IMR-90 (cell line): ENCODE data around the gene SF3B1. TPM values are rescaled to one million over a fixed set of nuclear protein-coding genes. Genes with fewer than 3 reads are reported as not detected.

Experiments used
- ATAC-seq: fragments of 200-7000 bp; cut with Tn5 transposase; 2 replicates; pipeline ENCODE4 v1.9.1; 2020; ENCODE audit warnings: low read depth, mild to moderate bottlenecking, moderate library complexity
- BruUV-seq: library from RNA; stranded (reverse); fragments of 400-500 nt; replicated peaks from 2 replicates; lab custom pipeline; 2021; lab: Mats Ljungman, UMichigan
- CTCF ChIA-PET: fragments of 300-600 bp; formaldehyde crosslinking; extraction: SDS; loops from one replicate; lab custom pipeline; 2021; ENCODE audit warnings: antibody characterized with exemption; lab: Yijun Ruan, JAX
- POLR2A ChIA-PET: fragments of 300-600 bp; sonication (Branson Sonifier 250); formaldehyde crosslinking; loops from one replicate; lab custom pipeline; 2022; ENCODE audit warnings: antibody characterized with exemption; ENCODE audit not compliant: unreplicated experiment; lab: Charles Lee
- DNase-seq: peaks from one replicate; pipeline ENCODE4 v3.0.0; 2013
- H2AFZ ChIP-seq: replicated peaks from 2 replicates; pipeline ENCODE3; 2013; ENCODE audit warnings: low read length, mild to moderate bottlenecking; ENCODE audit not compliant: poor library complexity
- H2AK5ac ChIP-seq: 2 replicates; pipeline ENCODE4 v1.6.1; 2013; ENCODE audit warnings: low read depth, low read length, inconsistent platforms
- H2AK9ac ChIP-seq: replicated peaks from 2 replicates; pipeline ENCODE3; 2013; ENCODE audit warnings: mild to moderate bottlenecking, low read depth, low read length, moderate library complexity; ENCODE audit not compliant: poor library complexity
- H2BK120ac ChIP-seq: 2 replicates; pipeline ENCODE4 v1.6.1; 2013; ENCODE audit warnings: low read depth, low read length, inconsistent platforms
- H2BK15ac ChIP-seq: 3 replicates; pipeline ENCODE4 v1.6.1; 2013; ENCODE audit warnings: low read depth, low read length, inconsistent platforms
- H2BK20ac ChIP-seq: 2 replicates; pipeline ENCODE4 v1.6.1; 2013; ENCODE audit warnings: low read depth, mild to moderate bottlenecking, inconsistent platforms, low read length, moderate library complexity
- H2BK5ac ChIP-seq: 2 replicates; pipeline ENCODE4 v1.6.1; 2013; ENCODE audit warnings: mild to moderate bottlenecking, low read depth, low read length, inconsistent platforms; ENCODE audit not compliant: poor library complexity, severe bottlenecking
- H3K14ac ChIP-seq: replicated peaks from 2 replicates; pipeline ENCODE4 v1.6.1; 2013; ENCODE audit warnings: low read depth, low read length, inconsistent platforms
- H3K18ac ChIP-seq: 2 replicates; pipeline ENCODE4 v1.6.1; 2013; ENCODE audit warnings: low read depth, low read length, control low read depth
- H3K23ac ChIP-seq: 2 replicates; pipeline ENCODE4 v1.6.1; 2013; ENCODE audit warnings: low read depth, low read length, inconsistent platforms
- H3K27ac ChIP-seq: 2 replicates; pipeline ENCODE4 v1.5.1; 2013; ENCODE audit warnings: mild to moderate bottlenecking, control low read depth, low read length; ENCODE audit not compliant: insufficient read depth
- H3K27me3 ChIP-seq: 2 replicates; pipeline ENCODE4 v1.6.1; 2013; ENCODE audit warnings: low read length; ENCODE audit not compliant: control insufficient read depth, insufficient read depth
- H3K36me3 ChIP-seq: 2 replicates; pipeline ENCODE4 v1.6.1; 2013; ENCODE audit warnings: low read length, mixed read lengths; ENCODE audit not compliant: control insufficient read depth, insufficient read depth
- H3K4ac ChIP-seq: 2 replicates; pipeline ENCODE4 v1.6.1; 2013; ENCODE audit warnings: low read depth, low read length, inconsistent platforms
- H3K4me1 ChIP-seq: 2 replicates; pipeline ENCODE4 v1.6.1; 2013; ENCODE audit warnings: low read length, mixed read lengths; ENCODE audit not compliant: control insufficient read depth, insufficient read depth
- H3K4me2 ChIP-seq: 2 replicates; pipeline ENCODE4 v1.6.1; 2013; ENCODE audit warnings: low read depth, mild to moderate bottlenecking, control low read depth, low read length, moderate library complexity
- H3K4me3 ChIP-seq: 2 replicates; pipeline ENCODE4 v1.5.1; 2013; ENCODE audit warnings: low read depth, mild to moderate bottlenecking, control low read depth, low read length, moderate library complexity; ENCODE audit not compliant: insufficient read depth
- H3K56ac ChIP-seq: 2 replicates; pipeline ENCODE4 v1.6.1; 2013; ENCODE audit warnings: low read length, inconsistent platforms; ENCODE audit not compliant: insufficient read depth; ENCODE audit errors: extremely low read depth
- H3K79me1 ChIP-seq, 2 experiments: 2 replicates each; pipeline ENCODE4 v1.6.1; 2013; ENCODE audit warnings: low read length in 2 of 2, inconsistent platforms in 1 of 2, low read depth in 1 of 2
- H3K9ac ChIP-seq: 2 replicates; pipeline ENCODE4 v1.6.1; 2013; ENCODE audit warnings: low read depth, low read length, control low read depth
- H3K9me1 ChIP-seq: 2 replicates; pipeline ENCODE4 v1.6.1; 2013; ENCODE audit warnings: low read length, inconsistent platforms; ENCODE audit not compliant: insufficient read depth
- H3K9me3 ChIP-seq: 2 replicates; pipeline ENCODE4 v1.6.1; 2013; ENCODE audit warnings: low read length; ENCODE audit not compliant: control insufficient read depth, insufficient read depth
- H4K20me1 ChIP-seq: 2 replicates; pipeline ENCODE4 v1.6.1; 2013; ENCODE audit warnings: low read length, inconsistent platforms; ENCODE audit not compliant: insufficient read depth
- H4K5ac ChIP-seq: 2 replicates; pipeline ENCODE4 v1.6.1; 2013; ENCODE audit warnings: mild to moderate bottlenecking, low read depth, low read length, control low read depth
- H4K8ac ChIP-seq, 2 experiments: 2 replicates each; pipeline ENCODE4 v1.6.1; 2013; ENCODE audit warnings: low read depth in 2 of 2, low read length in 2 of 2, control low read depth in 1 of 2, inconsistent platforms in 1 of 2
- H4K91ac ChIP-seq: 2 replicates; pipeline ENCODE4 v1.6.1; 2013; ENCODE audit warnings: low read depth, low read length, inconsistent platforms; ENCODE audit not compliant: insufficient read depth
- BHLHE40 ChIP-seq: fragments of 150-350 bp; IDR thresholded peaks from 2 replicates; pipeline ENCODE4 v1.6.1; 2016; ENCODE audit warnings: mild to moderate bottlenecking, low read depth, low read length
- CHD1 ChIP-seq: IDR thresholded peaks from 2 replicates; pipeline ENCODE4 v1.6.1; 2012; ENCODE audit warnings: low read depth, low read length, improper control_type of control experiment
- MAFK ChIP-seq: IDR thresholded peaks from 2 replicates; pipeline ENCODE4 v1.6.1; 2012; ENCODE audit warnings: low read depth, low read length, improper control_type of control experiment
- MAZ ChIP-seq: IDR thresholded peaks from 2 replicates; pipeline ENCODE4 v1.6.1; 2012; ENCODE audit warnings: low read depth, mild to moderate bottlenecking, low read length, improper control_type of control experiment, moderate library complexity, borderline replicate concordance
- MXI1 ChIP-seq: IDR thresholded peaks from 2 replicates; pipeline ENCODE4 v1.6.1; 2012; ENCODE audit warnings: low read depth, mild to moderate bottlenecking, low read length, moderate library complexity, borderline replicate concordance
- NFE2L2 ChIP-seq: fragments of 150-350 bp; IDR thresholded peaks from 2 replicates; pipeline ENCODE4 v1.6.1; 2016; ENCODE audit warnings: low read depth, mild to moderate bottlenecking, low read length
- POLR2A ChIP-seq: IDR thresholded peaks from 2 replicates; pipeline ENCODE4 v1.6.1; 2012; ENCODE audit warnings: mild to moderate bottlenecking, low read depth, low read length
- RAD21 ChIP-seq: IDR thresholded peaks from 2 replicates; pipeline ENCODE4 v1.6.1; 2012; ENCODE audit warnings: low read length, improper control_type of control experiment
- RCOR1 ChIP-seq: IDR thresholded peaks from 2 replicates; pipeline ENCODE4 v1.6.1; 2012; ENCODE audit warnings: mild to moderate bottlenecking, low read length, improper control_type of control experiment; ENCODE audit not compliant: insufficient replicate concordance
- SMC3 ChIP-seq: fragments of 150-350 bp; IDR thresholded peaks from 2 replicates; pipeline ENCODE4 v1.6.1; 2016; ENCODE audit warnings: low read depth, mild to moderate bottlenecking, antibody characterized with exemption, low read length, moderate library complexity
- WGBS, 2 experiments: methylation state at CpG; one replicate each; pipeline versions ENCODE4 v1.1.5 to v1.1.7; 2013; ENCODE audit warnings: missing lambda C conversion rate in 2 of 2; ENCODE audit not compliant: insufficient read length in 1 of 2; ENCODE audit errors: extremely low coverage in 2 of 2; 5-methylcytosine and 5-hydroxymethylcytosine counted together
- dilution Hi-C: fragments of 300-500 bp; cut with HindIII; formaldehyde crosslinking; loops from one replicate; pipeline ENCODE4 v1.14.3; 2018; ENCODE audit warnings: low sequenced_read_pairs; ENCODE audit not compliant: unreplicated experiment
- in situ Hi-C: fragments of 300-500 bp; cut with MboI; formaldehyde crosslinking; loops from 3 replicates; pipeline ENCODE4 v1.14.3; 2019; ENCODE audit warnings: low sequenced_read_pairs, inconsistent platforms, mixed read lengths
- intact Hi-C: fragments of 100-400 bp; cut with micrococcal nuclease; formaldehyde crosslinking; loops from 2 replicates; pipeline ENCODE4 v1.10.0; 2022
- polyA plus RNA-seq, 3 experiments: library from polyadenylated mRNA; depleted of rRNA; stranded (reverse); fragments of >200 nt; gene quantifications; 2 replicates each; pipeline ENCODE4 v1.2.3, GENCODE V29; 2012; ENCODE audit warnings: low replicate concordance in 1 of 3
- total RNA-seq: library from RNA; depleted of rRNA; stranded (reverse); fragments of >200 nt; gene quantifications from 2 replicates; pipeline ENCODE4 v1.2.3, GENCODE V29; 2012
- TF ChIP-seq, protein P1 (sequence below): fragments of 150-350 bp; IDR thresholded peaks from 2 replicates; pipeline ENCODE4 v1.6.1; 2016; ENCODE audit warnings: low read depth, mild to moderate bottlenecking, low read length, moderate library complexity, borderline replicate concordance
- TF ChIP-seq, protein P2 (sequence below): conservative IDR thresholded peaks from 2 replicates; pipeline ENCODE4 v1.5.1; 2012; ENCODE audit warnings: mild to moderate bottlenecking, low read depth, low read length, improper control_type of control experiment

The SF3B1 gene
- total and polyA plus RNA-seq, 2 of the 4 experiments (the other 2 are of a cell fraction): 326 to 942 TPM

DNA sequence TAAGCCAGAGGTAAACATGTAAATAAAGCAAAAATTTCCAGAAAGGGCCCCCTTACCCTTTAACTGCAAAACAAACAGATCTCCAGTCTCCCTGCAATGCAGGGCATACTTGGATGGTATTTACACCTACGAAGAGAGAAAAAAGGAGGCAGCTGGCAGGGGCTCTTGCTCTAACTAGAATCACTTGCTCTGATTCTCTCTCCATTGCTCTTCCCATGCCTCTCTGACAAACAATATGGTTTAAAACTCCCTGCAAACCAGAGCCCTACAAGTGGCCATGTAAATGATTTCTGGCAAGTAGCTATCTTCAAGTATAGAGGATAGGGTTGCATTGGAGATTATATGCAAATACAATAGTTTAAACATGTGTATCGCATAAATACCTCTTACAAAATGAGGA lies 35.9 kb downstream of the SF3B1 start:
- H2BK120ac ChIP-seq: no peak overlapping the region
- H3K9me3 ChIP-seq: no peaks in the 10 kb centered on the region
- H3K14ac ChIP-seq: no peak overlapping the region
- no peak overlapping the region for H3K23ac ChIP-seq
- in situ Hi-C loops: no loop called here
- H4K91ac ChIP-seq: no peak overlapping the region
- H2BK20ac ChIP-seq: no peak overlapping the region
- H2AFZ ChIP-seq: no peak overlapping the region
- H3K4ac ChIP-seq: no peak overlapping the region
- H3K79me1 ChIP-seq: peaks cover 9 to 15% of the 10 kb centered on the region in 2 experiments; a peak in 3 of 4 replicates
- H3K18ac ChIP-seq: no peak overlapping the region
- H3K56ac ChIP-seq: no peak overlapping the region
- no peaks in the 10 kb centered on the region; the same call in 1 of the 2 replicates for H3K4me1 ChIP-seq
- H3K27me3 ChIP-seq: no peaks in the 10 kb centered on the region
- no TSS peak for BruUV-seq
- H3K9ac ChIP-seq: no peak overlapping the region
- no peak overlapping the region for H3K27ac ChIP-seq
- DNase-seq (no peak), ATAC-seq (no peak)
- no peaks in the 10 kb centered on the region; the same call in 1 of the 2 replicates for H3K9me1 ChIP-seq
- H3K4me3 ChIP-seq: no peak overlapping the region
- H4K8ac ChIP-seq: no peak overlapping the region
- peaks cover 62% of the 10 kb centered on the region for H3K36me3 ChIP-seq
- H3K4me2 ChIP-seq: no peak overlapping the region
- H4K20me1 ChIP-seq: peaks cover 4% of the 10 kb centered on the region; the same call in 1 of the 2 replicates
- ChIA-PET CTCF (no interaction called here), POLR2A (no interaction called here)
- H2BK15ac ChIP-seq: no peak overlapping the region
- intact Hi-C loops: no loop called here
- H4K5ac ChIP-seq: no peak overlapping the region
- TF ChIP-seq RAD21 (no peak), BHLHE40 (no peak), RCOR1 (no peak), MXI1 (no peak), MAFK (no peak), POLR2A (no peak), NFE2L2 (no peak), SMC3 (no peak), CHD1 (no peak), MAZ (no peak)
- TF ChIP-seq, protein P1, sequence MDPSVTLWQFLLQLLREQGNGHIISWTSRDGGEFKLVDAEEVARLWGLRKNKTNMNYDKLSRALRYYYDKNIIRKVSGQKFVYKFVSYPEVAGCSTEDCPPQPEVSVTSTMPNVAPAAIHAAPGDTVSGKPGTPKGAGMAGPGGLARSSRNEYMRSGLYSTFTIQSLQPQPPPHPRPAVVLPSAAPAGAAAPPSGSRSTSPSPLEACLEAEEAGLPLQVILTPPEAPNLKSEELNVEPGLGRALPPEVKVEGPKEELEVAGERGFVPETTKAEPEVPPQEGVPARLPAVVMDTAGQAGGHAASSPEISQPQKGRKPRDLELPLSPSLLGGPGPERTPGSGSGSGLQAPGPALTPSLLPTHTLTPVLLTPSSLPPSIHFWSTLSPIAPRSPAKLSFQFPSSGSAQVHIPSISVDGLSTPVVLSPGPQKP: no peak
- TF ChIP-seq, protein P2, sequence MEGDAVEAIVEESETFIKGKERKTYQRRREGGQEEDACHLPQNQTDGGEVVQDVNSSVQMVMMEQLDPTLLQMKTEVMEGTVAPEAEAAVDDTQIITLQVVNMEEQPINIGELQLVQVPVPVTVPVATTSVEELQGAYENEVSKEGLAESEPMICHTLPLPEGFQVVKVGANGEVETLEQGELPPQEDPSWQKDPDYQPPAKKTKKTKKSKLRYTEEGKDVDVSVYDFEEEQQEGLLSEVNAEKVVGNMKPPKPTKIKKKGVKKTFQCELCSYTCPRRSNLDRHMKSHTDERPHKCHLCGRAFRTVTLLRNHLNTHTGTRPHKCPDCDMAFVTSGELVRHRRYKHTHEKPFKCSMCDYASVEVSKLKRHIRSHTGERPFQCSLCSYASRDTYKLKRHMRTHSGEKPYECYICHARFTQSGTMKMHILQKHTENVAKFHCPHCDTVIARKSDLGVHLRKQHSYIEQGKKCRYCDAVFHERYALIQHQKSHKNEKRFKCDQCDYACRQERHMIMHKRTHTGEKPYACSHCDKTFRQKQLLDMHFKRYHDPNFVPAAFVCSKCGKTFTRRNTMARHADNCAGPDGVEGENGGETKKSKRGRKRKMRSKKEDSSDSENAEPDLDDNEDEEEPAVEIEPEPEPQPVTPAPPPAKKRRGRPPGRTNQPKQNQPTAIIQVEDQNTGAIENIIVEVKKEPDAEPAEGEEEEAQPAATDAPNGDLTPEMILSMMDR: no peak
- dilution Hi-C loops: no loop called here
- H2AK9ac ChIP-seq: no peak overlapping the region
- no peak overlapping the region for H2BK5ac ChIP-seq
- WGBS, 2 experiments: 100% methylated on average over 1 of the region's 2 CpGs; no CpG with 5 or more reads in 1 of the 2 experiments
- H2AK5ac ChIP-seq: no peak overlapping the region
